Measurements from ENCODE around the gene WDR35. TPM values are rescaled to one million over a fixed set of nuclear protein-coding genes. Genes with fewer than 3 reads are reported as not detected.
"Not testable (repeated sequence)": the region's sequence is repeated elsewhere in the genome, so short reads cannot be mapped to it uniquely, and the experiment has no call there.

Gene WDR35
- polyA plus RNA-seq, 1 donor = 7.5 TPM

- no peak for DNase-seq
Observed at GRCh38 chr2:19893520-19894133, 96.3 kb downstream of the WDR35 start.

- not testable (repeated sequence) for DNase-seq
Observed at GRCh38 chr2:19891971-19892370, 97.9 kb downstream of the WDR35 start.

- no peak for DNase-seq
Observed at GRCh38 chr2:19890104-19890503, 99.8 kb downstream of the WDR35 start.

GRCh38 chr2:19888831-19889230 is 101.1 kb downstream of the WDR35 start:
- no peak for DNase-seq

- no peak for DNase-seq
Observed at GRCh38 chr2:19887510-19887909, 102.4 kb downstream of the WDR35 start.

- DNase-seq = no peak
Observed at GRCh38 chr2:19886261-19886660, 103.6 kb downstream of the WDR35 start.

- no peak for DNase-seq
Observed at GRCh38 chr2:19885791-19886190, 104.1 kb downstream of the WDR35 start.

GRCh38 chr2:19883971-19884720 is 105.8 kb downstream of the WDR35 start:
- DNase-seq = no peak

GRCh38 chr2:19883486-19883885 is 106.4 kb downstream of the WDR35 start:
- no peak for DNase-seq

- no peak for DNase-seq
Observed at GRCh38 chr2:19882286-19882685, 107.6 kb downstream of the WDR35 start.

- no peak for DNase-seq
Observed at GRCh38 chr2:19881908-19882265, 108.0 kb downstream of the WDR35 start.

GRCh38 chr2:19881221-19881907 is 108.5 kb downstream of the WDR35 start:
- DNase-seq = no peak

GRCh38 chr2:19880191-19880590 is 109.7 kb downstream of the WDR35 start:
- not testable (repeated sequence) for DNase-seq

- DNase-seq = no peak
Observed at GRCh38 chr2:19879120-19879519, 110.8 kb downstream of the WDR35 start.

GRCh38 chr2:19878268-19879046 is 111.4 kb downstream of the WDR35 start:
- no peak for DNase-seq

- no peak for DNase-seq
Observed at GRCh38 chr2:19876751-19877150, 113.2 kb downstream of the WDR35 start.

GRCh38 chr2:19875280-19875679 is 114.6 kb downstream of the WDR35 start:
- DNase-seq = no peak

- DNase-seq = no peak
Observed at GRCh38 chr2:19874726-19875125, 115.2 kb downstream of the WDR35 start.

GRCh38 chr2:19873014-19873413 is 116.9 kb downstream of the WDR35 start:
- DNase-seq = no peak

- DNase-seq = no peak
Observed at GRCh38 chr2:19872302-19872701, 117.6 kb downstream of the WDR35 start.

GRCh38 chr2:19871836-19872235 is 118.1 kb downstream of the WDR35 start:
- DNase-seq = no peak

GRCh38 chr2:19870792-19871191 is 119.1 kb downstream of the WDR35 start:
- no peak for DNase-seq

Data from hindlimb muscle (tissue), 1 donor.